Activated naive CD4-positive, alpha-beta T cell (primary cell): ENCODE measurements around the gene VDAC2.

Experiments used
- DNase-seq, 4 experiments: peaks; one replicate each; lab custom pipeline; 2025; lab: John Stamatoyannopoulos, UW

Gene VDAC2

GRCh38 chr10:75253281-75254220 lies 43.0 kb downstream of the VDAC2 start:
- DNase-seq = no peak

DNA sequence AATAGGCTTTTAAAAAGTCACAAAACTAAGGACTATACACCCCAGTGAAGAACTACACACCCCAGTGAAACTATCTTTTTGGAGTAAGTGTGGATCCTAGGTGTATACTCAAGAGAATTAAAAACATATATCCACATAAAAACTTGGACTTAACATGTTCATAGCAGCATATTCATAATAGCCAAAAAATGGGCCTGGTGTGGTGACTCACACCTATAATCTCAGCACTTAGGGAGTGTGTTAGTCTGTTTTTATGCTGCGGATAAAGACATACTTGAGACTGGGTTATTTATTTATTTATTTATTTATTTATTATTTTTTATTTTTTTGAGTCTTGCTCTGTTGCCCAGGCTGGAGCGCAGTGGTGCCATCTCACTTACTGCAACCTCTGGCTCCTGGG lies 44.1 kb downstream of the VDAC2 start:
- no peak for DNase-seq

- no peak for DNase-seq
These were observed 50.4 kb downstream of the VDAC2 start for GRCh38 chr10:75260990-75261389.

DNA sequence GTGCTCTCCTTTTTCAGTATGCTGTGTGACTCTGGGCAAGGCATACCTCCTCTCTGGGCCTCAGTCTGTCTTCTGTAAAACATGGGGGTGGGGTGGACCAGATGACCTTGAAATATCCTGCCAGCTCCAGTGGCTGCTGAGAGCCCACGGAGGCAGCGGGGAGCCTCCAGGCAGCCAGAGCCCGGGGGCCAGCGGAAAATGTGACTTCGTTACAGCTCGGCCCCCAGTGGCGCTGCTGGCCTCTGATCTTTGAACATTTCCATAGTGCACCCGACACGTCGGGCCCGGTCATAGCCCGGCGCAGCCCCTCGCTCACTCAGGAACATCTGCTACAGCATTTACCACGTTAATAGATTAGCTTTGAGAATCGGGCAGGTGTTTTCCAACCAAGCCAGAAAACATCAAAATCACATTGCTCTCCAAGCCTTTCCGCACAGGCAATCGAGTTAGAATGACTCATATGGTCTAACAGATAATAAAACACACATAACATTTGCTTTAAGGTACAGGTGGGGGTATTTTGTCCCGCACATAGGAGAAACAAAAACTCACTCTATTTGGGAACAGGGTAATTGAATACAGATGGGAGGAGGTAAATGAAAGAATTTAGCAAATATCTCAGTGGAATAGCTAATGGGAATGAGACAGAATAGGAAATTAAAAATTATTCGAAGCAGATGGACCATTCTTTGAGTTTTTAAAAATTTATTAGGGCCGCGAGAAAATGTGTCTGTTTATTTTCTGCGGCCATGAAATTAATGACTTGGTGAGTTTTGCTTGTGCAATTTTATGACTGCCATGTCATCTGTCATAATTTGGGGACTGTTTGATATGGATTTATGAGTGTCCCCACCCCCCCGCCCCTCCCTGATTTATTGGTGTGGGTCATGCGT lies 51.5 kb downstream of the VDAC2 start:
- DNase-seq = no peak

DNA sequence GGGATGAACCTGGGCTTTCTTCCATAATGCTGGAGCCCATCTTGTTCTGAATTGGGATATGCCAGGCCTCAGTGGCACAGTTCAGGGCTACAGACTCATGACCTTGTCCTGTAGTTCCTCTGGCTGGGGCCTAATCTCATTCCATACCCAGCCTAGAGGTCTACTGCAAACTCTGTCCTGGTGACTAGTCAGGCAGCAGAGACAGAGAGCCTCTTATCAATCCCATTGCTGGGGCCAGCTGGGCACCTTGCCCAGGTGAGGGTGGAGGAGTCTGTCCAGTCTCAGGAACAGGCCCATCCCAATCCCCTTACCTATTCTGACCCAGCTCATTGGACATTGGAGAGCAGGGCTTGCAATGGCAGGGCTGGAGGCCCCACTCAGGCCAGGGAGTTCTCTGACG lies 53.2 kb downstream of the VDAC2 start:
- DNase-seq = no peak

- DNase-seq = no peak
These were observed 55.3 kb downstream of the VDAC2 start for GRCh38 chr10:75265856-75266255.

DNA sequence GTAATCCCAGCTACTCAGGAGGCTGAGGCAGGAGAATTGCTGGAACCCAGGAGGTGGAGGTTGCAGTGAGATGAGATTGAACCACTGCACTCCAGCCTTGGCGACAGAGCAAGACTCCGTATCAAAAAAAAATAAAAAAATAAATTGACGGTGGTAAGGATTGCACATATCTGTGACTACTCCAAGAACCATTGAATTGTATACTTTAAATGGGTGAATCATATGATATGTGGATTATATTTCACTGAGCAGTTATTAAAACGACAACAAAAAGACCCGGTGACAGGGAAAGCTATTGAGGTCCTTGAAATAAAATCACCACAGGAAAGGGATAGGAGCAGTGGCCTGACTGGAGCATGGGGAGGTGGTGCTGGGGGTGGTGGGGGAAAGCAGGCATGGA lies 56.3 kb downstream of the VDAC2 start:
- no peak for DNase-seq

DNA sequence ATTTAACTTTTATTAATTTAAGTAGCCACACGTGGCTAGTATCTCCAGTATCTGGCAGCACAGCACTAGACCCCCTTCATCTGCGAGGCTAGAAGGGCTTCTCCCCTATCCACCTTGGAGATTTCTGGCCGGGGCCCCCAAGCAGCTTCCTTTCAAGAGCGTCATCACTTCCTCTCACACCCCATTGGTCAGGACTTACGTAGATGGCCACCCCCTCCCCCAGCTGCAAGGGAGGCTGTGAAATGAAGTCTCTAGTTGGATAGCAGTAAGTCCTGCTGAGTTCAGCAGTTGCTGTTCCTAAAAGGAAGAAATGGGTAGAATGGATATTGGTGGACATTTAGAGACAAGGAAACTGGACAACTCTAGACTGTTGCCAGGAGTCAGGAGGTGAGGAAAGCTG lies 59.0 kb downstream of the VDAC2 start:
- no peak for DNase-seq

GRCh38 chr10:75272094-75272493 lies 61.5 kb downstream of the VDAC2 start:
- DNase-seq = no peak

DNA sequence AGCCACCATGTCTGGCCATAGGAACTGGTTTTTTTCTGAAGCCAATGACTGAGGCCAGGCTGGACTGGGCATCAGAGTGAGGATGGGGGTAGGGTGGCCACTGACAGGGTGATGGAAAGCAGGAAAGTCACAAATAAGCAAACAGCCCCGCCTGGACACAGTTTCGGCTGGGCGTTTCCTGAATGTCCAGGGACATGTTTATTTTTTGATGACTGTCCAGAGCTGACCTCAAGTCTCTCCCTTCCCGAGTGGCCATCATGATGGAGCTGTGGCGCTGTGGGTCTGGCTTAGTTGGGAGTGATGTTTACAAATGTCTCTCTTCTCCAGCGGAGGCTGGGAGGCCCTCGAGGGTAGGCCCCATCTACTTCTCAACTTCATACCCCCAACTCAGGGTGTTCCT lies 62.3 kb downstream of the VDAC2 start:
- DNase-seq = no peak

GRCh38 chr10:75276069-75276872 lies 65.7 kb downstream of the VDAC2 start:
- no peak for DNase-seq

- DNase-seq = no peak
These were observed 69.6 kb downstream of the VDAC2 start for GRCh38 chr10:75280236-75280635.
